HepG2 (cell line): ENCODE data around the gene SMPD3.

Experiments used
- CTCF ChIP-seq: sonication (generic); formaldehyde crosslinking; IDR thresholded peaks from 2 replicates; pipeline ENCODE4 v1.5.0; 2020; ENCODE audit warnings: mild to moderate bottlenecking, missing genetic modification reagents, moderate library complexity
- EZH2 ChIP-seq: conservative IDR thresholded peaks from 2 replicates; pipeline ENCODE4 v1.6.1; 2012; ENCODE audit warnings: mild to moderate bottlenecking, low read depth, low read length, moderate library complexity
- NCOA1 ChIP-seq: sonication (generic); formaldehyde crosslinking; IDR thresholded peaks from 2 replicates; pipeline ENCODE4 v1.9.0; 2021; ENCODE audit warnings: missing genetic modification reagents
- NR2F6 ChIP-seq, 2 experiments: IDR thresholded peaks; 2 replicates each; pipeline ENCODE4 v1.6.1; 2016; ENCODE audit warnings: antibody characterized with exemption in 1 of 2, mild to moderate bottlenecking in 1 of 2
- POLR2A ChIP-seq, 2 experiments: IDR thresholded peaks; 2 replicates each; pipeline ENCODE4 v1.6.1; 2011; ENCODE audit warnings: low read depth in 2 of 2, low read length in 2 of 2, mild to moderate bottlenecking in 1 of 2, moderate library complexity in 1 of 2; ENCODE audit not compliant: insufficient read depth in 1 of 2
- REST ChIP-seq, 2 experiments: IDR thresholded peaks; 2 replicates each; pipeline ENCODE4 v1.6.1; 2011 to 2012; ENCODE audit warnings: low read length in 2 of 2, borderline replicate concordance in 1 of 2, low read depth in 1 of 2, mild to moderate bottlenecking in 1 of 2, moderate library complexity in 1 of 2
- SNAI1 ChIP-seq: sonication (generic); formaldehyde crosslinking; IDR thresholded peaks from 2 replicates; pipeline ENCODE4 v1.5.0; 2020; ENCODE audit warnings: mild to moderate bottlenecking, missing genetic modification reagents, borderline replicate concordance
- SUZ12 ChIP-seq: fragments of 150-350 bp; IDR thresholded peaks from 2 replicates; pipeline ENCODE4 v1.6.1; 2014; ENCODE audit warnings: low read depth, low read length
- TFE3 ChIP-seq: IDR thresholded peaks from 2 replicates; pipeline ENCODE4 v1.6.1; 2016
- YY1 ChIP-seq: IDR thresholded peaks from 2 replicates; pipeline ENCODE4 v1.6.1; 2011; ENCODE audit warnings: low read length, low read depth, moderate library complexity, mild to moderate bottlenecking; ENCODE audit not compliant: insufficient read depth, insufficient replicate concordance
- ZNF138 ChIP-seq: sonication (generic); formaldehyde crosslinking; IDR thresholded peaks from 2 replicates; pipeline ENCODE4 v1.5.0; 2020; ENCODE audit warnings: mild to moderate bottlenecking, low read depth, missing genetic modification reagents
- ZNF20 ChIP-seq: sonication (generic); formaldehyde crosslinking; IDR thresholded peaks from 2 replicates; pipeline ENCODE4 v1.4.0; 2020; ENCODE audit warnings: mild to moderate bottlenecking, moderate library complexity, missing genetic modification reagents
- ZNF549 ChIP-seq: sonication (generic); formaldehyde crosslinking; IDR thresholded peaks from 2 replicates; pipeline ENCODE4 v1.5.0; 2020; ENCODE audit warnings: missing genetic modification reagents

- TF ChIP-seq TFE3 (CRISPR knock-in tag) (no peak), NR2F6 (IDR thresholded peaks at IDR 0.05) (no peak), NR2F6 (CRISPR knock-in tag; IDR thresholded peaks at IDR 0.05) (no peak), YY1 (no peak), ZNF20 (CRISPR knock-in tag) (no peak), SUZ12 (no peak), CTCF (no peak), POLR2A (IDR thresholded peaks at IDR 0.05; ENCODE audit: insufficient read depth in 1 of 2, low read depth in 2 of 2, low read length in 2 of 2) (no peak), EZH2 (no peak), SNAI1 (no peak), REST (IDR thresholded peaks at IDR 0.05; ENCODE audit: borderline replicate concordance in 1 of 2, low read depth in 1 of 2, low read length in 2 of 2) (no peak), NCOA1 (CRISPR knock-in tag) (no peak), ZNF138 (CRISPR knock-in tag) (no peak), ZNF549 (CRISPR knock-in tag) (no peak)
Measured at GRCh38 chr16:68479271-68479670, 31.0 kb upstream of the SMPD3 start.
